AG09319 (cell line): Measurements from ENCODE around the gene MBNL2.

Source experiments
- DNase-seq: peaks from one replicate; pipeline ENCODE4 v3.0.0-alpha.2; 2010; ENCODE audit warnings: low read depth; ENCODE audit errors: extremely low read depth
- TF ChIP-seq, protein P1 (sequence below): IDR thresholded peaks from 2 replicates; pipeline ENCODE4 v1.5.1; 2011; ENCODE audit warnings: low read depth, mild to moderate bottlenecking, inconsistent platforms, low read length, moderate library complexity

Gene MBNL2

DNA sequence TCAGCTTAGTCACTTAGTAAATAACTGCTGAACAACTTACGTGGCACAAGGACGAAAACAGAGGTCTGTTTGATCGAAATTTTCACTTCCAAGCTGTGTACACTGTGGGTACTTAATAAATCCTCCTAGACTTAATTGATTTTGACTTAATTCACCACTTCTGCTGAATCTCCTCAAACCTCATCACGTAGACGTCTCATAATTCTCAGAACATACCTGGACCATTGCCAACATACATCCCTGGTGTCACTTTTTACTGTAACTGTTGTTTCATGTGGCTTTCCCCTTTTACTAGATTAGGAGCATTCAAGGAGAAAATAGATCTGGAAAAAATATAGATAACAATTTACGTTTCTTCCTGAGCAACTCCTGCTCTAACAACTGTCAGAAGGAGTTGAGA is 105.0 kb downstream of the MBNL2 start:
- no peak for DNase-seq

DNA sequence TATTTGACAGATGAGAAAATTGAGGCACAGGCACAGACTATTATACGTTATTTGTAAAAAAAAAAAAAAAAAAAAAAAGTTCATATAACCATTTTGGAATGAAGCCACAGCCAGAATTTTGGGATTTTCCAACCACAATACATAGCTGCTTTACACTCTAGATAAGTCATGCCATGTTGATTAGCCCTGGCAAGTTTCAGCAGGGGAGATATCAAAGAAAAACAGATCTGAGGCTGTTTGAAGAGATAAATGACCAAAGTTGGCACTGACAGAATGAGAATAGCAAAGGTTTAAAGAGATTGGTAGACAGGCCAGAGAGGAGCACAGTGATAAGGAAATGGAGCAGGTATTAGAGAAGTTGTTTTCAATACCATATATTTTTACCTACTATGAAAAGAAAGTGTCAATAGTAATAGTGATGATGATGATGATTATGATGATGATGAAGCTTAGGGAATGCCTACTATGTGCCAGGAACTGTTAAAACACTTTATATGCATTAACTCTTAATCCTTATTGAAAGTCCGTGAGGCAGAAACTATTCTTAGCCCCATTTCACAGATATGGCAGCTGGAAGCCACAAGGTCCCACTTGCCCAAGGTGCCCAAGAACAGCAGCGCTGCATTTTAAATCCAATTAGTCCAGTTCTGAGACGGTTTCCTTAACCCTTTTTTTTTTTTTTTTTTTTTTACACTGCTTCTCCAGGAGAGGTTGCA is 105.5 kb downstream of the MBNL2 start:
- TF ChIP-seq, protein P1, sequence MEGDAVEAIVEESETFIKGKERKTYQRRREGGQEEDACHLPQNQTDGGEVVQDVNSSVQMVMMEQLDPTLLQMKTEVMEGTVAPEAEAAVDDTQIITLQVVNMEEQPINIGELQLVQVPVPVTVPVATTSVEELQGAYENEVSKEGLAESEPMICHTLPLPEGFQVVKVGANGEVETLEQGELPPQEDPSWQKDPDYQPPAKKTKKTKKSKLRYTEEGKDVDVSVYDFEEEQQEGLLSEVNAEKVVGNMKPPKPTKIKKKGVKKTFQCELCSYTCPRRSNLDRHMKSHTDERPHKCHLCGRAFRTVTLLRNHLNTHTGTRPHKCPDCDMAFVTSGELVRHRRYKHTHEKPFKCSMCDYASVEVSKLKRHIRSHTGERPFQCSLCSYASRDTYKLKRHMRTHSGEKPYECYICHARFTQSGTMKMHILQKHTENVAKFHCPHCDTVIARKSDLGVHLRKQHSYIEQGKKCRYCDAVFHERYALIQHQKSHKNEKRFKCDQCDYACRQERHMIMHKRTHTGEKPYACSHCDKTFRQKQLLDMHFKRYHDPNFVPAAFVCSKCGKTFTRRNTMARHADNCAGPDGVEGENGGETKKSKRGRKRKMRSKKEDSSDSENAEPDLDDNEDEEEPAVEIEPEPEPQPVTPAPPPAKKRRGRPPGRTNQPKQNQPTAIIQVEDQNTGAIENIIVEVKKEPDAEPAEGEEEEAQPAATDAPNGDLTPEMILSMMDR: no peak
- DNase-seq: no peak

More for the DNA sequence above, 105.0 kb downstream of the MBNL2 start:
- TF ChIP-seq, protein P1: no peak

DNA sequence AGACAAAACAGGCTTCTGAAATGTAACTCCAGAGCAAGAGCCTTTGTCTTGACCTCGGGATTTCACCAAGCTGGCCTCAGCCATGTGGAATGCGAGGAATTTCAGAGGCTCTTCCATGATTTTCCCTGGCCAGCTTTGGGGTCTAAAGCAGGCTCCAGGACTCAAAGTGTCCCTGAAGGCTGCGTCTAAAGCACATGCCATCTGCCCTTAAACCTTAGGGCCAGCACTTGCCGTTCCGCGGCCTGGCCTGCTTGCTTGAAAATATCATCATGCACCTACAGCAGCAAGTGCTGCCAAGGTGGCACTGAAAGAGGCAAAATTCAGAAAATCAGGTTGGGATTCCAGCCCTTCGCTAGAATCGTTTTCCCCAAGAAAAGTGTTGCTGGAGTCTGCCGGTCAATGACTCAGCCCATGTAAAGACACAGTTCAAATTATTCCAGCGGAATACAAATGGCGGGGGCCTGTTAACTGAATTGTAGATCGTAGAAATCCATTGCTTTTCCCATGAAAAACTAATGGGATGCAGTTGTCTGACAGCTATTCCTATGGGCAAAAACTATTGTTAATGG is 106.2 kb downstream of the MBNL2 start:
- TF ChIP-seq, protein P1: no peak
- no peak for DNase-seq

DNA sequence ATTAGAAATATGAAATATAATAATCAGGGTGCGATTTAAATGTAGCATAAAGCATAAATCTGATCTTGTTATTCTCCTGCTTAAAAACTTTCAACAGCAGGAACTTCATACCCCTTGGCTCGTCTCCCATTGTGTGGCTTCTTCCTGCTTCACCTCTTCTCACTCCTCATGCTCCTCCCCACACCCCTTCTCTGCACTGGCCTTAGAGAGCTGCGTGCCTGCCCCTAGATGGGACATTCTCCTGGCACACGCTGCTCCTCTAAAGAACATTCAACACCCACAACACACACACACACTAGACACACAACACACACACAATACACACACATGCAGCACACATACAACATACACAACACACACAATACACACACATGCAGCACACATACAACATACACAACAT is 107.2 kb downstream of the MBNL2 start:
- no peak for DNase-seq
- TF ChIP-seq, protein P1: no peak

DNA sequence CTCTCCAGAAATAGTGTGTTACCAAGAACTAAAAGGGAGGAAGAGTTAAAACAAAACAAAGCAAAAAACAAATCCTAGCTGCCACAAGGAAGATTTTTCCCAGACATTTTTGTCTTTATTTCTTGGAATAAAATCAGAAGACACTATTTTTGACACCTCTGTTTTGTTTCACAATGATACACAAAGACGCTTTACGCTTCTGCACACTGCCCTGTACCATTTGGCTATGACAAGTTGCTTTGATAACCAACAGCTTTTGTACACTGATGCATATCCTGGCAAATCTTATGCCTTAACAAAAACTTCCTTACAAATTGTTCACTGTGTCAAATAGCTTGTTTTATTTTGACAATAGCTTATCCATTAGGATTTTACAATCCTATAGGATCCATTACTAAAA is 108.3 kb downstream of the MBNL2 start:
- TF ChIP-seq, protein P1: no peak
- DNase-seq: no peak

DNA sequence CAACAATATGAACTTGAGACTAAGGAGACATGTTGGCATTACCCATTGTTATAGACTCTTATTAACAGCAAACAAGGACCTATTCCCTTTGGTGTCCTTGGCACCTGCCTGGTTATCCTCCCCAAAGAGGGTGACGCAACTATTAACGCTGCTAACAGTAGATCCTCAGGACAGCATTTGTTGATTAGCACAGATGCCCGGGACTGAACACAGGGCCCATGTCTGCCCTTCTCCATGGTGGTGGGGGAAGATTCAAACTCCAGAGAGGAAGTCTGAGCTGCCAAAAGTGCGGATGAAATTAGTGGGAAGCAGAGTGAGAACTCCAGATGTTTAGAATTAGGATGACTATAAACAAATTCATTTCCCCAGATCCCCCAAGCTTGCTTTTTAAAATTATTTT is 110.6 kb downstream of the MBNL2 start:
- TF ChIP-seq, protein P1: no peak
- DNase-seq: no peak

DNA sequence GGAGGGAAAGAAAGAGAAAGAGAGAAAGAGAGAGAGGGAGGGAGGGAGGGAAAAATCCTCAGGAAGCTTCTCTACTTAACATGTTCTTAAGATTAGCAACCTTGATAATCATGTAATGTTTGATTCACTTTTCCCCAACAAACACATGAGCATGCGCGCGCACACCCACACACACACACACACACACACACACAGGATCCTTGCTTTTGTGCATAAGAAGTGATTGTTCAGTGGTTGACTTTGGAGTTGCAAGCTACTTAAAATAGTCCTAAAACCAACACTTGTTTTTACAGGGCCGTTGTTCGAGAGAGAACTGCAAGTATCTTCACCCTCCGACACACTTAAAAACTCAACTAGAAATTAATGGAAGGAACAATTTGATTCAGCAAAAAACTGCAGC is 111.8 kb downstream of the MBNL2 start:
- TF ChIP-seq, protein P1: no peak
- DNase-seq: no peak
